ENCODE results near the gene THSD7A. TPM values are rescaled to one million over a fixed set of nuclear protein-coding genes. Genes with fewer than 3 reads are reported as not detected.

Gene THSD7A
- total and polyA plus RNA-seq, 2 of the 4 experiments (the other 2 are of a cell fraction), result 0.02 to 0.18 TPM

GRCh38 chr7:11642841-11643240 is 189.2 kb downstream of the THSD7A start:
- no peak overlapping the region for H2BK120ac ChIP-seq (ENCODE audit: low read depth, low read length)
- H3K4me3 ChIP-seq (ENCODE audit: insufficient read depth, low read depth, low read length), result no peak overlapping the region
- no peak overlapping the region for H2AK9ac ChIP-seq (replicated peaks; ENCODE audit: low read depth, low read length, poor library complexity)
- H3K9me3 ChIP-seq (ENCODE audit: control insufficient read depth, insufficient read depth, low read length), result no peaks in the 10 kb centered on the region
- no peak overlapping the region for H2BK15ac ChIP-seq (ENCODE audit: low read depth, low read length)
- H3K14ac ChIP-seq (replicated peaks; ENCODE audit: low read depth, low read length), result no peak overlapping the region
- DNase-seq (no peak), ATAC-seq (ENCODE audit: low read depth) (no peak)
- no peak overlapping the region for H2AFZ ChIP-seq (replicated peaks; ENCODE audit: low read length, poor library complexity)
- no peak for TF ChIP-seq BHLHE40 (IDR thresholded peaks at IDR 0.05; ENCODE audit: low read depth, low read length)
- TF ChIP-seq MAFK (IDR thresholded peaks at IDR 0.05; ENCODE audit: low read depth, low read length), result no peak
- no peak for TF ChIP-seq MXI1 (IDR thresholded peaks at IDR 0.05; ENCODE audit: borderline replicate concordance, low read depth, low read length)
- H3K4ac ChIP-seq (ENCODE audit: low read depth, low read length), result no peak overlapping the region
- no TSS peak for BruUV-seq (replicated peaks)
- CTCF ChIA-PET, result no interaction called here
- no peaks in the 10 kb centered on the region for H3K9me1 ChIP-seq (ENCODE audit: insufficient read depth, low read length)
- no CpG with 5 or more reads among the region's 2 CpGs for WGBS, 2 experiments (ENCODE audit: extremely low coverage in 2 of 2, insufficient read length in 1 of 2)
- no peaks in the 10 kb centered on the region for H3K36me3 ChIP-seq (ENCODE audit: control insufficient read depth, insufficient read depth, low read length)
- H2AK5ac ChIP-seq (ENCODE audit: low read depth, low read length), result no peak overlapping the region
- no peak overlapping the region for H3K18ac ChIP-seq (ENCODE audit: low read depth, low read length)
- H3K56ac ChIP-seq (ENCODE audit: extremely low read depth, insufficient read depth, low read length), result no peak overlapping the region
- no peak overlapping the region for H3K27ac ChIP-seq (ENCODE audit: insufficient read depth, low read length)
- no peak overlapping the region for H2BK20ac ChIP-seq (ENCODE audit: low read depth, low read length)
- no peak overlapping the region for H3K23ac ChIP-seq (ENCODE audit: low read depth, low read length)
- no peak overlapping the region for H3K9ac ChIP-seq (ENCODE audit: low read depth, low read length)
- no peak overlapping the region for H2BK5ac ChIP-seq (ENCODE audit: low read depth, low read length, poor library complexity, severe bottlenecking)
- H3K79me1 ChIP-seq (ENCODE audit: low read depth in 1 of 2, low read length in 2 of 2), result no peaks in the 10 kb centered on the region
- POLR2A ChIA-PET (ENCODE audit: unreplicated experiment), result no interaction called here
- H3K4me2 ChIP-seq (ENCODE audit: low read depth, low read length), result no peak overlapping the region
- H4K20me1 ChIP-seq (ENCODE audit: insufficient read depth, low read length), result no peaks in the 10 kb centered on the region
- dilution Hi-C loops (cut with HindIII; ENCODE audit: low sequenced_read_pairs, unreplicated experiment) (no loop called here), in situ Hi-C loops (cut with MboI; ENCODE audit: low sequenced_read_pairs) (no loop called here), intact Hi-C loops (cut with micrococcal nuclease) (no loop called here)
- H3K27me3 ChIP-seq (ENCODE audit: control insufficient read depth, insufficient read depth, low read length), result no peaks in the 10 kb centered on the region
- no peak overlapping the region for H4K5ac ChIP-seq (ENCODE audit: low read depth, low read length)
- no peak overlapping the region for H4K91ac ChIP-seq (ENCODE audit: insufficient read depth, low read depth, low read length)
- H3K4me1 ChIP-seq (ENCODE audit: control insufficient read depth, insufficient read depth, low read length), result no peaks in the 10 kb centered on the region
- no peak overlapping the region for H4K8ac ChIP-seq (ENCODE audit: low read depth in 2 of 2, low read length in 2 of 2)

Data from IMR-90 (cell line).